ENCODE results near the gene CARMIL1.

- TF ChIP-seq POLR2A (IDR thresholded peaks at IDR 0.05; ENCODE audit: low read length) (no peak), GATA1 (IDR thresholded peaks at IDR 0.05; ENCODE audit: low read depth, low read length) (no peak)
Observed at GRCh38 chr6:25623065-25623464, 343.9 kb downstream of the CARMIL1 start.
